ENCODE measurements around the gene MAP3K8. TPM values are rescaled to one million over a fixed set of nuclear protein-coding genes. Genes with fewer than 3 reads are reported as not detected.

Gene MAP3K8
- total and polyA plus RNA-seq, 2 of the 8 experiments (the other 6 are each of a cell fraction or from before 2014, with no cell fraction given) = 5.6 to 6.0 TPM

GRCh38 chr10:30391266-30391665 lies 42.7 kb upstream of the MAP3K8 start:
- no peak overlapping the region for H3K4me2 ChIP-seq (ENCODE audit: insufficient read depth in 1 of 2, low read depth in 2 of 2, low read length in 2 of 2)
- H3K9me3 ChIP-seq (ENCODE audit: insufficient read depth in 2 of 2, low read depth in 1 of 2, low read length in 1 of 2) = no peaks in the 10 kb centered on the region
- DNase-seq (ENCODE audit: low read depth in 1 of 2, low spot score in 2 of 2) (no peak), FAIRE-seq (no peak)
- H3K79me1 ChIP-seq (ENCODE audit: low read depth, low read length) = no peaks in the 10 kb centered on the region
- H3K9ac ChIP-seq (replicated peaks in 1 of 4; ENCODE audit: extremely low read depth in 1 of 4, low read depth in 3 of 4, low read length in 3 of 4) = no peak overlapping the region
- H2BK5ac ChIP-seq (ENCODE audit: low read depth, low read length) = no peak overlapping the region
- H2BK20ac ChIP-seq (ENCODE audit: low read length) = no peak overlapping the region
- CTCF ChIA-PET (ENCODE audit: partially characterized antibody) = interaction anchor here (0.7 to 11.3 kb wide), 12 partner anchors 13 to 328 kb away, joined by 3 to 129 read pairs (median 8); no protein-coding TSS in a partner anchor
- no peak overlapping the region for H4K8ac ChIP-seq (ENCODE audit: extremely low read depth, insufficient read depth, low read length)
- no peak overlapping the region for H3K14ac ChIP-seq (ENCODE audit: insufficient read length)
- no peak overlapping the region for H3K23ac ChIP-seq (ENCODE audit: insufficient read length)
- no peak overlapping the region for H3K4me3 ChIP-seq (ENCODE audit: extremely low read depth in 1 of 4, insufficient read depth in 2 of 4, low read depth in 3 of 4, low read length in 4 of 4)
- H2AK5ac ChIP-seq (ENCODE audit: low read depth, low read length) = no peak overlapping the region
- no peaks in the 10 kb centered on the region for H3K27me3 ChIP-seq (replicated peaks in 1 of 4; ENCODE audit: control insufficient read depth in 3 of 4, extremely low read depth in 1 of 4, insufficient read depth in 3 of 4, low read length in 3 of 4)
- no peak overlapping the region for H3K18ac ChIP-seq (ENCODE audit: extremely low read depth, low read length)
- no peak overlapping the region for H4K91ac ChIP-seq (replicated peaks; ENCODE audit: insufficient read length, low read length)
- H3K4ac ChIP-seq (replicated peaks; ENCODE audit: insufficient read length, low read depth, low read length) = no peak overlapping the region
- no peak for TF ChIP-seq YY1 (IDR thresholded peaks at IDR 0.05; ENCODE audit: low read depth, low read length)
- TF ChIP-seq CHD1 (IDR thresholded peaks at IDR 0.05; ENCODE audit: low read depth, low read length) = no peak
- no peak for TF ChIP-seq FOSL1 (IDR thresholded peaks at IDR 0.05; ENCODE audit: insufficient read depth, low read depth, low read length)
- no peak for TF ChIP-seq SIX5 (IDR thresholded peaks at IDR 0.05; ENCODE audit: low read depth, low read length)
- H2BK15ac ChIP-seq (ENCODE audit: low read length) = no peak overlapping the region
- H2BK120ac ChIP-seq (replicated peaks; ENCODE audit: low read depth, low read length) = no peak overlapping the region
- H4K5ac ChIP-seq (ENCODE audit: insufficient read length, low read depth, low read length) = no peak overlapping the region
- H2BK12ac ChIP-seq (ENCODE audit: low read depth, low read length) = no peak overlapping the region
- H3K79me2 ChIP-seq (ENCODE audit: control insufficient read depth in 1 of 2, insufficient read depth in 2 of 2, low read length in 2 of 2) = no peaks in the 10 kb centered on the region
- peaks cover 0 to 2% (median 0%) of the 10 kb centered on the region in 4 experiments; a peak in 2 of 7 replicates for H3K4me1 ChIP-seq (replicated peaks in 1 of 4; ENCODE audit: control insufficient read depth in 3 of 4, insufficient read depth in 4 of 4, low read length in 3 of 4)
- WGBS, 2 experiments (ENCODE audit: extremely low coverage in 1 of 2, insufficient coverage in 1 of 2, insufficient read length in 1 of 2, insufficient replicate concordance in 2 of 2, low coverage in 1 of 2, low lambda C conversion rate in 2 of 2, missing lambda C conversion rate in 1 of 2) = 86% methylated on average over 7 of the region's 7 CpGs; no CpG with 5 or more reads in 1 of the 2 experiments
- no peak overlapping the region for H3K56ac ChIP-seq (replicated peaks; ENCODE audit: insufficient read length, low read depth, low read length)
- no peaks in the 10 kb centered on the region for H4K20me1 ChIP-seq (replicated peaks in 1 of 2; ENCODE audit: control insufficient read depth in 1 of 2, insufficient read depth in 2 of 2, low read length in 2 of 2)
- POLR2A ChIA-PET (ENCODE audit: partially characterized antibody) = interaction anchor here (1.8 kb wide), 1 partner anchor 163 kb away, joined by 4 read pairs; no protein-coding TSS in a partner anchor
- no peaks in the 10 kb centered on the region for H3K36me3 ChIP-seq (ENCODE audit: control insufficient read depth in 2 of 4, insufficient read depth in 4 of 4, low read length in 3 of 4)
- H2AFZ ChIP-seq (ENCODE audit: low read length) = no peak overlapping the region
- H3K23me2 ChIP-seq (ENCODE audit: low read depth, low read length) = no peaks in the 10 kb centered on the region; the same call in 1 of the 2 replicates
- no peak overlapping the region for H3K27ac ChIP-seq (ENCODE audit: low read depth, low read length)

All from H1 (cell line).